GM12801 (cell line): Measurements from ENCODE around the gene RCCD1.

Experiments
- CTCF ChIP-seq: IDR thresholded peaks from one replicate; pipeline ENCODE4 v1.5.1; 2011; ENCODE audit warnings: control low read depth; ENCODE audit not compliant: insufficient read length; ENCODE audit errors: extremely low read depth

RCCD1 gene

DNA sequence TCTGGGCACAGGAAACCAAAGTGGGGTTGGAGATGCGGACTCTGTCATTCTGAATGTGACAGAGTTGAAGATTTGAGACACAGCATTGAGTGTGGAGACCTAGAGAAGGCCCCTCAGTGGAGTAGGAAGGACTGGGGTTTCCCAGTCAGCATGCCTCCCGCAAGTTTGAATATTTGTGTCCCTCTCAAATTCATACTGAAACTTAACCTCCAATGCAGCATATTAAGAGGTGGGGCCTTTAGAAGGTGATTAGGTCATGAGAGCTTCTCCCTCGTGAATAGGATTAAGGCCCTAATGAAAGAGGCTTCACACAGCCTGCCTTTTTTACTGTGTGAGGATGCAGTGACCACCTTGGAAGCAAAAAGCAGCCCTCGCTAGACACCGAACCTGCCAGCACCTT is 30.3 kb upstream of the RCCD1 start:
- no peak for TF ChIP-seq CTCF

DNA sequence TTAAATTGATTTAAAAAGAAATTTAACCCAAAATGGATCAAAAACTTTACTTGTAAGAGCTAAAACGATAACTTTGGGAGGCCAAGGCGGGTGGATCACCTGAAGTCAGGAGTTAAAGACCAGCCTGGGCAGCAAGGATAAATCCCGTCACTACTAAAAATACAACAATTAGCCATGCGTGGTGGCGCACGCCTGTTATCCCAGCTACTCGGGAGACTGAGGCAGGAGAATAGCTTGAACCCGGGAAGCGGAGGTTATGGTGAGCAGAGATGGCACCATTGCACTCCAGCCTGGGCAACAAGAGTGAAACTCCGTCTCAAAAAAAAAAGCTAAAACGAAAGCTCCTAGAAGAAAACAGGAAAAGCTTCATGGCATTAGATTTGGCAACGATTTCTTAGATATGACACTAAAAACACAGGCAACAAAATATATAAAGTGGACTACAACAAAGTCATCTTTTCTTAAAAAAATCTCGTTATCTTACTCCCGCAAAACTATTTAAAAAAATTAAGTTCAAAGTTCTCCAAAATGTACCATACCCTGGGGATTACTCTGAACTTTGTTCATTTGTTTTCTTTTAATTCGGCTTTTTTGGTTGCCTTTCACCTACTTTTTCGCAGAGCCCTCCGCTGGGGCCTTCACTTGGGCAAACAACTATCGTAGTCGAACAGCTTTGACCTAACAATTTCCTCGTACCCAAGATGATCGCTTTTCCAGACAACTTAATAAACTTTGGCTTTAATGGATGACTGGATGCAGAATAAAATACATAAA is 25.3 kb upstream of the RCCD1 start:
- no peak for TF ChIP-seq CTCF

DNA sequence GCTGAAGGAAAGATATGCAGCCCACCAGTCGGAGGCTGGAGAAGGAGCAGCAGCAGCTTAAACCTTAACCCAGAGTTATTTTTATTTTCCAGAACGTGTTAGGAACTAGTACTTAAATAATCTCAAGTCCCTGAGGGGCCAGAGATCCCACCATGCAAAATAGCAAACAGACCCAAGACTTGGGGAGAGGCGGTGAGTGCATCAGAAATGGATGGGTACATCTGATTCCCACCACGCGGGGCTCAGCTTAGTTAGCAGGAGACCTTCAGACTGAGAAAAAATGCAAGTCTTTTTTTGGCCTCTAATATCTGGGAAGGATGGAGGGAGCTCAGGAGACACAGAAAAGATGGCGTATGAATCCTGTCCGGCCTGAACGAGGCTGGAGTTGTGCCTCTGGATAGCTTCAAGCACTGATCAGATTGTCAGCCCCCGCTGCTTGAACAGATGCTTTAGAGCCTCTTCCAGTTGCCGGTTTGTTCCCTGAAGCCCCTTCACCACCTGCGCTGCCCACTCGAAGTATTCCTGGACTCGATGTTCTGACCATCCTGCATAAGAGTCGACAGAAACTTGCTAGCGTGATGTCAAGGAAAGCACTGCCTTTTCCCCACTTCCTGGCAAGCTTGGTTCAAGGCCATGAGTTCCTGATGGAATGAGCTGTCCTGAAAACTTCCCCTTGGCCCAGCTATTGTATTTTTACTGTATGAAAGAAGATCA is 23.7 kb upstream of the RCCD1 start:
- TF ChIP-seq CTCF: no peak

DNA sequence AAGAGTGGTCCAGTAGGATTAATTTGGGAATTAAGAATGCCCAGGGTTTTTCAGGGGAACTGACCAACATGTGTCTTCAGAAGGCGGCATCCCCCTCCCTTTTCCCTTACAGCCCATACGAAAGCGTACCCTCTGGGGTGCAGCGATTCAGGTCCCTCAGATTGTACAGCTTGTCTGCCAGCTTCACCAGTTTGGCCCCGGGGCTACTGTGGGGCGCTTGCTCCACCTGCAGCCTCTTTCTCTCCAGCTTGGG is 23.2 kb upstream of the RCCD1 start:
- TF ChIP-seq CTCF: no peak

GRCh38 chr15:90931828-90932659 is 22.6 kb upstream of the RCCD1 start, which contains the start of gene HDDC3:
Gene HDDC3, minus strand, starts transcription at chr15:90932549. Its CDS starts 9 bp downstream, at chr15:90932540.
- no peak for TF ChIP-seq CTCF

DNA sequence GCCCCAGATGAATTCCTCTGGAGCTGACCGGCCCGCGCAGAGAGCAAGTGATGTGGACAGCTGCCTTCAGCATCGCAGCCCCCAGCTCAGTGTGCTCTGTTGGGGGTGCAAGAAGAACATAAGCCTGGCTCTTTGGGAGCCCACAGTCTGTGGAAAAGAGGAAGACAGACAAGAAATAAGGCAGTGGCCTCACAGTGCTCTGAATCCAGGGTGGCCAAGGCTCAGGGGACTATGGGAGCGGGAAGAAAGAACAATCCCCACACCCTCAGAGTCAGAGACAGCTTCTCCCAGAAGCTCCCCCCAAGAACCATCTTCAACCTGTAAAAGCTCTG is 22.1 kb upstream of the RCCD1 start:
- TF ChIP-seq CTCF: no peak

DNA sequence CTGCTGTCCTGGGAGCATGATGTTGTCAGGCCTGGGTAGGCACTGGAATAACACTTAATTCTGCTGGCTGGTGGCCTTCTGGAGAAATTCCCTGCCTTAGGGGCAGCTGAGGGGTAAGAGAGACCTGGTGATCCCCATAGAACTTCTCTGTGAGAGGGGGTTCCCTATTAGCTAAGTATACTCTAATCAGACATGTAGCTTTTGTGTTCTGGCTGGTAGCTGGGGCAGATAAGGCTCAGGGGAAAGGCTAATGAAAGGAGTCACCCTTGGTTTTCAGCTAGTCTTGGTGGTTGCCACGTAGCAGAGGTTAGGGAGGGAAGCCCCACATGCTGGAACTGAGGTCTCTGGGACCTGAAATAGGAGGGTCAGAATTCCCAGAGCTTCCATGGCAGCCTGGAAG is 21.4 kb upstream of the RCCD1 start:
- TF ChIP-seq CTCF: no peak
